HG02885 (cell line): ENCODE data around the gene PFKFB3.
"Not testable (repeated sequence)": the region's sequence is repeated elsewhere in the genome, so short reads cannot be mapped to it uniquely, and the experiment has no call there.

Source experiments
- ATAC-seq: cut with Tn5 transposase; IDR thresholded peaks from one replicate; pipeline ENCODE4 v1.9.1; 2021; ENCODE audit warnings: mild to moderate bottlenecking; ENCODE audit not compliant: unreplicated experiment, poor library complexity

PFKFB3 gene

GRCh38 chr10:6200734-6201515 is 1.8 kb upstream of the PFKFB3 start:
- ATAC-seq, result no peak

- peak; percentile 53 for ATAC-seq
Observed at GRCh38 chr10:6201516-6201975, 1.2 kb upstream of the PFKFB3 start.

- peak; percentile 1 for ATAC-seq
Observed at GRCh38 chr10:6202098-6202683, 541 bp upstream of the PFKFB3 start.

GRCh38 chr10:6203331-6204062 is 765 bp downstream of the PFKFB3 start:
- ATAC-seq, result peak; percentile 50

- no peak for ATAC-seq
Observed at GRCh38 chr10:6204063-6204340, 1.3 kb downstream of the PFKFB3 start.

- no peak for ATAC-seq
Observed at GRCh38 chr10:6204341-6205191, 1.8 kb downstream of the PFKFB3 start.

- ATAC-seq, result not testable (repeated sequence)
Observed at GRCh38 chr10:6206486-6206885, 3.8 kb downstream of the PFKFB3 start.

- ATAC-seq, result no peak
Observed at GRCh38 chr10:6207658-6208057, 4.9 kb downstream of the PFKFB3 start.

GRCh38 chr10:6208799-6209235 is 6.1 kb downstream of the PFKFB3 start:
- ATAC-seq, result no peak

GRCh38 chr10:6211341-6211670 is 8.6 kb downstream of the PFKFB3 start:
- no peak for ATAC-seq

GRCh38 chr10:6211671-6212635 is 9.2 kb downstream of the PFKFB3 start:
- no peak for ATAC-seq

- ATAC-seq, result no peak
Observed at GRCh38 chr10:6212806-6213205, 10.1 kb downstream of the PFKFB3 start.

GRCh38 chr10:6213257-6213905 is 10.6 kb downstream of the PFKFB3 start:
- no peak for ATAC-seq

GRCh38 chr10:6213908-6214307 is 11.2 kb downstream of the PFKFB3 start:
- ATAC-seq, result no peak

- no peak for ATAC-seq
Observed at GRCh38 chr10:6214612-6215011, 11.9 kb downstream of the PFKFB3 start.

GRCh38 chr10:6215241-6215640 is 12.5 kb downstream of the PFKFB3 start:
- ATAC-seq, result no peak

- ATAC-seq, result no peak
Observed at GRCh38 chr10:6215683-6216484, 13.2 kb downstream of the PFKFB3 start.

- ATAC-seq, result no peak
Observed at GRCh38 chr10:6216916-6217315, 14.2 kb downstream of the PFKFB3 start.
